WTC11 (cell line): ENCODE data around the gene LRRC1. TPM values are rescaled to one million over a fixed set of nuclear protein-coding genes. Genes with fewer than 3 reads are reported as not detected.

Experiments used
- ATAC-seq: fragments of 200-7000 bp; cut with Tn5 transposase; 2 replicates; pipeline ENCODE4 v1.10.0; 2021; ENCODE audit warnings: mild to moderate bottlenecking, moderate library complexity
- CTCF ChIA-PET: fragments of 300-600 bp; sonication (Branson Sonifier 250); formaldehyde crosslinking; loops from one replicate; lab custom pipeline; 2021; ENCODE audit warnings: antibody characterized with exemption; lab: Charles Lee
- POLR2A ChIA-PET: fragments of 350-600 bp; sonication (Branson Sonifier 250); formaldehyde crosslinking; loops from one replicate; lab custom pipeline; 2021; ENCODE audit warnings: antibody characterized with exemption; lab: Charles Lee
- DNase-seq: peaks from one replicate; pipeline ENCODE4 v3.0.0; 2021; ENCODE audit warnings: low spot score
- H3K27ac Mint-ChIP-seq: 2 replicates; pipeline ENCODE4 v1.8.0; 2021; ENCODE audit warnings: mixed read lengths
- H3K27me3 Mint-ChIP-seq: 2 replicates; pipeline ENCODE4 v1.8.0; 2021; ENCODE audit warnings: low read depth, mild to moderate bottlenecking, moderate library complexity, mixed read lengths
- H3K36me3 Mint-ChIP-seq: 2 replicates; pipeline ENCODE4 v1.8.0; 2021; ENCODE audit warnings: mixed read lengths
- H3K4me1 Mint-ChIP-seq: 2 replicates; pipeline ENCODE4 v1.8.0; 2022; ENCODE audit warnings: mixed read lengths
- H3K4me3 Mint-ChIP-seq: 2 replicates; pipeline ENCODE4 v1.8.0; 2021; ENCODE audit warnings: mild to moderate bottlenecking, moderate library complexity, mixed read lengths
- H3K9me3 Mint-ChIP-seq: 2 replicates; pipeline ENCODE4 v1.8.0; 2021; ENCODE audit warnings: mixed read lengths
- ATF1 ChIP-seq: sonication (generic); formaldehyde crosslinking; IDR thresholded peaks from 2 replicates; pipeline ENCODE4 v1.8.1; 2023; ENCODE audit warnings: mild to moderate bottlenecking, moderate library complexity, missing genetic modification reagents
- FOXJ3 ChIP-seq: sonication (generic); formaldehyde crosslinking; IDR thresholded peaks from 2 replicates; pipeline ENCODE4 v1.9.0; 2021; ENCODE audit warnings: missing genetic modification reagents, mild to moderate bottlenecking, borderline replicate concordance
- FOXP1 ChIP-seq: sonication (generic); formaldehyde crosslinking; IDR thresholded peaks from 2 replicates; pipeline ENCODE4 v1.8.0; 2022; ENCODE audit warnings: missing genetic modification reagents, mild to moderate bottlenecking, moderate library complexity, borderline replicate concordance
- GTF2I ChIP-seq: fragments of 250-450 bp; sonication (Bioruptor Pico); conservative IDR thresholded peaks from 2 replicates; pipeline ENCODE4 v1.4.0; 2021; ENCODE audit warnings: mild to moderate bottlenecking
- JAZF1 ChIP-seq: fragments of 250-450 bp; sonication (Bioruptor Pico); IDR thresholded peaks from 2 replicates; pipeline ENCODE4 v1.9.0; 2021; ENCODE audit warnings: moderate library complexity, mild to moderate bottlenecking, inconsistent platforms
- NFE2L1 ChIP-seq: sonication (generic); formaldehyde crosslinking; IDR thresholded peaks from 2 replicates; pipeline ENCODE4 v1.8.1; 2023; ENCODE audit warnings: missing genetic modification reagents
- NR3C1 ChIP-seq: sonication (generic); formaldehyde crosslinking; conservative IDR thresholded peaks from 2 replicates; pipeline ENCODE4 v1.8.1; 2023; ENCODE audit warnings: low read depth, mild to moderate bottlenecking, missing genetic modification reagents
- OVOL2 ChIP-seq: fragments of 250-450 bp; sonication (Bioruptor Pico); IDR thresholded peaks from 2 replicates; pipeline ENCODE4 v1.9.0; 2021; ENCODE audit warnings: mild to moderate bottlenecking, borderline replicate concordance
- PRRX2 ChIP-seq: fragments of 250-450 bp; sonication (Bioruptor Pico); IDR thresholded peaks from 2 replicates; pipeline ENCODE4 v1.8.0; 2021; ENCODE audit warnings: mild to moderate bottlenecking
- ZNF317 ChIP-seq: sonication (generic); formaldehyde crosslinking; IDR thresholded peaks from 2 replicates; pipeline ENCODE4 v1.8.1; 2023; ENCODE audit warnings: low read depth, mild to moderate bottlenecking, moderate library complexity, missing genetic modification reagents, borderline replicate concordance
- ZNF423 ChIP-seq: fragments of 250-450 bp; sonication (Bioruptor Pico); IDR thresholded peaks from 2 replicates; pipeline ENCODE4 v2.1.2; 2022; ENCODE audit warnings: mild to moderate bottlenecking, moderate library complexity
- total RNA-seq: library from RNA; stranded (reverse); gene quantifications from 3 replicates; pipeline ENCODE4 v1.2.3, GENCODE V29; 2021
- TF ChIP-seq, protein P1 (sequence below): sonication (generic); formaldehyde crosslinking; IDR thresholded peaks from 2 replicates; pipeline ENCODE4 v1.8.0; 2022; ENCODE audit warnings: missing genetic modification reagents
- TF ChIP-seq, protein P2 (sequence below): fragments of 250-450 bp; sonication (Bioruptor Pico); IDR thresholded peaks from 2 replicates; pipeline ENCODE4 v1.9.0; 2021; ENCODE audit warnings: mild to moderate bottlenecking
- TF ChIP-seq, protein P3 (sequence below): sonication (generic); formaldehyde crosslinking; IDR thresholded peaks from 2 replicates; pipeline ENCODE4 v1.8.1; 2023; ENCODE audit warnings: mild to moderate bottlenecking, moderate library complexity, missing genetic modification reagents
- TF ChIP-seq, protein P4 (sequence below): sonication (generic); formaldehyde crosslinking; IDR thresholded peaks from 2 replicates; pipeline ENCODE4 v1.8.1; 2022; ENCODE audit warnings: low read depth, mild to moderate bottlenecking, moderate library complexity, missing genetic modification reagents, borderline replicate concordance
- TF ChIP-seq, protein P5 (sequence below): sonication (generic); formaldehyde crosslinking; IDR thresholded peaks from 2 replicates; pipeline ENCODE4 v1.8.0; 2022; ENCODE audit warnings: mild to moderate bottlenecking, missing genetic modification reagents
- TF ChIP-seq, protein P6 (sequence below): sonication (generic); formaldehyde crosslinking; IDR thresholded peaks from 2 replicates; pipeline ENCODE4 v1.8.1; 2022; ENCODE audit warnings: missing genetic modification reagents, borderline replicate concordance
- TF ChIP-seq, protein P7 (sequence below): sonication (generic); formaldehyde crosslinking; IDR thresholded peaks from 2 replicates; pipeline ENCODE4 v1.8.0; 2022; ENCODE audit warnings: mild to moderate bottlenecking, missing genetic modification reagents
- TF ChIP-seq, protein P8 (sequence below): sonication (generic); formaldehyde crosslinking; IDR thresholded peaks from 2 replicates; pipeline ENCODE4 v1.8.1; 2023; ENCODE audit warnings: mild to moderate bottlenecking, missing genetic modification reagents

The LRRC1 gene
- total RNA-seq, 1 experiment from 2014 or later: 12.7 TPM

DNA sequence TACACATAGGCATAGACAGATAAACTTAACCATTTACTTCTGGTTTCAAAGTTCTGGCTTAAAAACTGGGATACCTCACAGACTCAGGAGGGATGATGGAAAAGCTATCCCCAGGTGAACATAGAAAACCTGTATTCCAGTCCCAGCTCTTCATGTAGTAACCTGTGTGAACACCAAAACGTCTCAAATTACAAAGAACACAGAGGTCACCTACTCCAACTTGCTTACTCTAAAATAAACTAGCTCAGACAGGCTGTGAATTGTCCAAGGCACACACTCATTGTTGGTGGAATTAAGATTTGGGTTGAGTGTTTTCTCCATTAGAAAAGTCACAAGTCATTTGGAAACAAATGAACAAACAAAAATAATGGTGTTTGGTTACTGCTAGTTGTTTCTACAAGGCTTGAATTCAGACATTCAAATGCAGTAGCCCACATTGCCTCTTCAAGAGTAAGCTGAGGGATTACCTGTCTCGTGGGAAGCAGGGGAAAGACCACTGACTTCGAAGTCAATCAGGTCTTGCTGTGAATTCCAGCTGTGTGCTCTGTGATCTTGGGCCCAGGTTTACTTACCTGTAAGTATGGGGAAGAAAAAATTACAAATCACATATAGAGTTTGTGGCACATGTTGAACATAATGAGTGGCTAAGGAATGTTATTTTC lies 48.2 kb upstream of the LRRC1 start (continued):
- TF ChIP-seq NR3C1 (CRISPR knock-in tag): no peak
- TF ChIP-seq, protein P1, sequence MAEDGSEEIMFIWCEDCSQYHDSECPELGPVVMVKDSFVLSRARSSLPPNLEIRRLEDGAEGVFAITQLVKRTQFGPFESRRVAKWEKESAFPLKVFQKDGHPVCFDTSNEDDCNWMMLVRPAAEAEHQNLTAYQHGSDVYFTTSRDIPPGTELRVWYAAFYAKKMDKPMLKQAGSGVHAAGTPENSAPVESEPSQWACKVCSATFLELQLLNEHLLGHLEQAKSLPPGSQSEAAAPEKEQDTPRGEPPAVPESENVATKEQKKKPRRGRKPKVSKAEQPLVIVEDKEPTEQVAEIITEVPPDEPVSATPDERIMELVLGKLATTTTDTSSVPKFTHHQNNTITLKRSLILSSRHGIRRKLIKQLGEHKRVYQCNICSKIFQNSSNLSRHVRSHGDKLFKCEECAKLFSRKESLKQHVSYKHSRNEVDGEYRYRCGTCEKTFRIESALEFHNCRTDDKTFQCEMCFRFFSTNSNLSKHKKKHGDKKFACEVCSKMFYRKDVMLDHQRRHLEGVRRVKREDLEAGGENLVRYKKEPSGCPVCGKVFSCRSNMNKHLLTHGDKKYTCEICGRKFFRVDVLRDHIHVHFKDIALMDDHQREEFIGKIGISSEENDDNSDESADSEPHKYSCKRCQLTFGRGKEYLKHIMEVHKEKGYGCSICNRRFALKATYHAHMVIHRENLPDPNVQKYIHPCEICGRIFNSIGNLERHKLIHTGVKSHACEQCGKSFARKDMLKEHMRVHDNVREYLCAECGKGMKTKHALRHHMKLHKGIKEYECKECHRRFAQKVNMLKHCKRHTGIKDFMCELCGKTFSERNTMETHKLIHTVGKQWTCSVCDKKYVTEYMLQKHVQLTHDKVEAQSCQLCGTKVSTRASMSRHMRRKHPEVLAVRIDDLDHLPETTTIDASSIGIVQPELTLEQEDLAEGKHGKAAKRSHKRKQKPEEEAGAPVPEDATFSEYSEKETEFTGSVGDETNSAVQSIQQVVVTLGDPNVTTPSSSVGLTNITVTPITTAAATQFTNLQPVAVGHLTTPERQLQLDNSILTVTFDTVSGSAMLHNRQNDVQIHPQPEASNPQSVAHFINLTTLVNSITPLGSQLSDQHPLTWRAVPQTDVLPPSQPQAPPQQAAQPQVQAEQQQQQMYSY (CRISPR knock-in tag): no peak
- TF ChIP-seq, protein P2, sequence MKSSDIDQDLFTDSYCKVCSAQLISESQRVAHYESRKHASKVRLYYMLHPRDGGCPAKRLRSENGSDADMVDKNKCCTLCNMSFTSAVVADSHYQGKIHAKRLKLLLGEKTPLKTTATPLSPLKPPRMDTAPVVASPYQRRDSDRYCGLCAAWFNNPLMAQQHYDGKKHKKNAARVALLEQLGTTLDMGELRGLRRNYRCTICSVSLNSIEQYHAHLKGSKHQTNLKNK (CRISPR knock-in tag): no peak
- TF ChIP-seq GTF2I (CRISPR knock-in tag): no peak

DNA sequence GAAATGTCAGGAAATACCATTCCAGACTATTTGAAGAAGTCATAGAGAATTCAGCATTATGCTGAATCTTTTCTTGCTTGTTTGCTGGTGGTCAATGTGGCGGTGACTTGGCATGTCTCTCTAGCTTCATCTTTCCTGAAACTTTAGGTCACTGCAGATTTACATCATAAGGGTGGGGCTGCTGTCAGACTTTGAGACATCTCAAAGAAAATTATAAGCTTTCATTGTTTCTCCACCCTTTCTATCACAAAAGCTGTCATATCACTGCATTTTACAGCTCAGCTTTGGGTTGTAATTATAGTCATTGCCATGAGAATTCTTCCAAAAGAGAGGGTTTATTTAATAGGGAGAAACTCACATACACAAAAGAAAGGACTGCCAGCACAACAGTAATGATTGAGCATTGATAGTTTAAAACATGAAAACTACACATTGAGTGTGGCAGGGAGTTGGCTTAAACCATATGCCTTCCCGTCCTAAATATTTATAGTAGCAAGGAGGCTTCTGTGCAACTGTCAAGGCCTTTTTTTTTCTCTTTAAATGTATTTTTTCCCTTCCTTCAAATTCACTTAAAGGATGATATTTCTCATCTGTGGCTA lies 44.7 kb upstream of the LRRC1 start:
- Mint-ChIP-seq H3K27ac (no peak overlapping the region), H3K27me3 (no peaks in the 10 kb centered on the region), H3K4me3 (no peak overlapping the region), H3K36me3 (no peaks in the 10 kb centered on the region), H3K9me3 (no peaks in the 10 kb centered on the region), H3K4me1 (peaks cover 11% of the 10 kb centered on the region)
- POLR2A ChIA-PET: no interaction called here
- CTCF ChIA-PET: interaction anchor here (0.8 kb wide), 1 partner anchor 206 kb away, joined by 3 read pairs; no protein-coding TSS in a partner anchor
- DNase-seq (no peak), ATAC-seq (no peak)
- TF ChIP-seq, protein P3, sequence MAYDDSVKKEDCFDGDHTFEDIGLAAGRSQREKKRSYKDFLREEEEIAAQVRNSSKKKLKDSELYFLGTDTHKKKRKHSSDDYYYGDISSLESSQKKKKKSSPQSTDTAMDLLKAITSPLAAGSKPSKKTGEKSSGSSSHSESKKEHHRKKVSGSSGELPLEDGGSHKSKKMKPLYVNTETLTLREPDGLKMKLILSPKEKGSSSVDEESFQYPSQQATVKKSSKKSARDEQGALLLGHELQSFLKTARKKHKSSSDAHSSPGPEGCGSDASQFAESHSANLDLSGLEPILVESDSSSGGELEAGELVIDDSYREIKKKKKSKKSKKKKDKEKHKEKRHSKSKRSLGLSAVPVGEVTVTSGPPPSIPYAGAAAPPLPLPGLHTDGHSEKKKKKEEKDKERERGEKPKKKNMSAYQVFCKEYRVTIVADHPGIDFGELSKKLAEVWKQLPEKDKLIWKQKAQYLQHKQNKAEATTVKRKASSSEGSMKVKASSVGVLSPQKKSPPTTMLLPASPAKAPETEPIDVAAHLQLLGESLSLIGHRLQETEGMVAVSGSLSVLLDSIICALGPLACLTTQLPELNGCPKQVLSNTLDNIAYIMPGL (CRISPR knock-in tag): no peak
- TF ChIP-seq FOXJ3 (no peak), ZNF317 (CRISPR knock-in tag) (no peak)
- TF ChIP-seq, protein P4, sequence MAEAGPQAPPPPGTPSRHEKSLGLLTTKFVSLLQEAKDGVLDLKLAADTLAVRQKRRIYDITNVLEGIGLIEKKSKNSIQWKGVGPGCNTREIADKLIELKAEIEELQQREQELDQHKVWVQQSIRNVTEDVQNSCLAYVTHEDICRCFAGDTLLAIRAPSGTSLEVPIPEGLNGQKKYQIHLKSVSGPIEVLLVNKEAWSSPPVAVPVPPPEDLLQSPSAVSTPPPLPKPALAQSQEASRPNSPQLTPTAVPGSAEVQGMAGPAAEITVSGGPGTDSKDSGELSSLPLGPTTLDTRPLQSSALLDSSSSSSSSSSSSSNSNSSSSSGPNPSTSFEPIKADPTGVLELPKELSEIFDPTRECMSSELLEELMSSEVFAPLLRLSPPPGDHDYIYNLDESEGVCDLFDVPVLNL: no peak

DNA sequence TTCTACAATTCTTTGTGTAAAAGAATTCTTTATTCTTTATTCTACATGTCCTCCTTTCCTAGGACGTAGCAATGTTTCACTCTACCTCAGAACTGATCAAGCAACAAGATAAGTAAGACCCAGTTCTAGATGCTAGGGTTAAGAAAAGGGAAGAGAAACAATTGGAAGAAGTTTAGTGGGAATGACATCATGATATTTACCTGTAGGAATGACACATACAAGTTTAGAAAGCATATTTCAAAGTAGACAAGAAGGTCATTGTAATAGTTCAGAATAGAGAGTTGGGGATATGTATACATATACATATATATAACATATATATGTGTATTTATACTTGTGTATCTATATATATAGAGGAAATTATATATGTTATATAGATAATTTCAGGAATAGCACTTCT lies 43.4 kb upstream of the LRRC1 start:
- ChIA-PET POLR2A (no interaction called here), CTCF (interaction anchor here (2.7 kb wide), 1 partner anchor 23 kb away, joined by 15 read pairs; no protein-coding TSS in a partner anchor)
- Mint-ChIP-seq H3K27me3 (no peaks in the 10 kb centered on the region), H3K4me3 (no peak overlapping the region), H3K27ac (no peak overlapping the region), H3K4me1 (peaks cover 9% of the 10 kb centered on the region), H3K36me3 (no peaks in the 10 kb centered on the region), H3K9me3 (no peaks in the 10 kb centered on the region)
- ATAC-seq (no peak), DNase-seq (no peak)
- TF ChIP-seq, protein P5, sequence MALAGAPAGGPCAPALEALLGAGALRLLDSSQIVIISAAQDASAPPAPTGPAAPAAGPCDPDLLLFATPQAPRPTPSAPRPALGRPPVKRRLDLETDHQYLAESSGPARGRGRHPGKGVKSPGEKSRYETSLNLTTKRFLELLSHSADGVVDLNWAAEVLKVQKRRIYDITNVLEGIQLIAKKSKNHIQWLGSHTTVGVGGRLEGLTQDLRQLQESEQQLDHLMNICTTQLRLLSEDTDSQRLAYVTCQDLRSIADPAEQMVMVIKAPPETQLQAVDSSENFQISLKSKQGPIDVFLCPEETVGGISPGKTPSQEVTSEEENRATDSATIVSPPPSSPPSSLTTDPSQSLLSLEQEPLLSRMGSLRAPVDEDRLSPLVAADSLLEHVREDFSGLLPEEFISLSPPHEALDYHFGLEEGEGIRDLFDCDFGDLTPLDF (CRISPR knock-in tag): no peak
- TF ChIP-seq OVOL2 (CRISPR knock-in tag) (no peak), ATF1 (CRISPR knock-in tag) (no peak), NFE2L1 (CRISPR knock-in tag) (no peak), ZNF423 (CRISPR knock-in tag) (no peak), FOXP1 (no peak), PRRX2 (CRISPR knock-in tag) (no peak), JAZF1 (CRISPR knock-in tag) (no peak)
- TF ChIP-seq, protein P6, sequence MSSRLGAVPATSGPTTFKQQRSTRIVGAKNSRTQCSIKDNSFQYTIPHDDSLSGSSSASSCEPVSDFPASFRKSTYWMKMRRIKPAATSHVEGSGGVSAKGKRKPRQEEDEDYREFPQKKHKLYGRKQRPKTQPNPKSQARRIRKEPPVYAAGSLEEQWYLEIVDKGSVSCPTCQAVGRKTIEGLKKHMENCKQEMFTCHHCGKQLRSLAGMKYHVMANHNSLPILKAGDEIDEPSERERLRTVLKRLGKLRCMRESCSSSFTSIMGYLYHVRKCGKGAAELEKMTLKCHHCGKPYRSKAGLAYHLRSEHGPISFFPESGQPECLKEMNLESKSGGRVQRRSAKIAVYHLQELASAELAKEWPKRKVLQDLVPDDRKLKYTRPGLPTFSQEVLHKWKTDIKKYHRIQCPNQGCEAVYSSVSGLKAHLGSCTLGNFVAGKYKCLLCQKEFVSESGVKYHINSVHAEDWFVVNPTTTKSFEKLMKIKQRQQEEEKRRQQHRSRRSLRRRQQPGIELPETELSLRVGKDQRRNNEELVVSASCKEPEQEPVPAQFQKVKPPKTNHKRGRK: no peak
- TF ChIP-seq, protein P7, sequence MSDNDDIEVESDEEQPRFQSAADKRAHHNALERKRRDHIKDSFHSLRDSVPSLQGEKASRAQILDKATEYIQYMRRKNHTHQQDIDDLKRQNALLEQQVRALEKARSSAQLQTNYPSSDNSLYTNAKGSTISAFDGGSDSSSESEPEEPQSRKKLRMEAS (CRISPR knock-in tag): no peak
- TF ChIP-seq, protein P8, sequence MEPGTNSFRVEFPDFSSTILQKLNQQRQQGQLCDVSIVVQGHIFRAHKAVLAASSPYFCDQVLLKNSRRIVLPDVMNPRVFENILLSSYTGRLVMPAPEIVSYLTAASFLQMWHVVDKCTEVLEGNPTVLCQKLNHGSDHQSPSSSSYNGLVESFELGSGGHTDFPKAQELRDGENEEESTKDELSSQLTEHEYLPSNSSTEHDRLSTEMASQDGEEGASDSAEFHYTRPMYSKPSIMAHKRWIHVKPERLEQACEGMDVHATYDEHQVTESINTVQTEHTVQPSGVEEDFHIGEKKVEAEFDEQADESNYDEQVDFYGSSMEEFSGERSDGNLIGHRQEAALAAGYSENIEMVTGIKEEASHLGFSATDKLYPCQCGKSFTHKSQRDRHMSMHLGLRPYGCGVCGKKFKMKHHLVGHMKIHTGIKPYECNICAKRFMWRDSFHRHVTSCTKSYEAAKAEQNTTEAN (CRISPR knock-in tag): no peak
